GM18951 (cell line): ENCODE measurements around the gene DIPK1A.

Experiments used
- POLR2A ChIP-seq: IDR thresholded peaks from 4 replicates; pipeline ENCODE4 v1.6.1; 2011; ENCODE audit warnings: mild to moderate bottlenecking; ENCODE audit not compliant: insufficient read length, insufficient read depth; ENCODE audit errors: extremely low read depth
- in situ Hi-C: fragments of 300-500 bp; cut with MboI; formaldehyde crosslinking; loops from one replicate; pipeline ENCODE4 v1.12.0; 2022; ENCODE audit warnings: low sequenced_read_pairs, mixed read lengths, inconsistent platforms; ENCODE audit not compliant: unreplicated experiment

The DIPK1A gene

DNA sequence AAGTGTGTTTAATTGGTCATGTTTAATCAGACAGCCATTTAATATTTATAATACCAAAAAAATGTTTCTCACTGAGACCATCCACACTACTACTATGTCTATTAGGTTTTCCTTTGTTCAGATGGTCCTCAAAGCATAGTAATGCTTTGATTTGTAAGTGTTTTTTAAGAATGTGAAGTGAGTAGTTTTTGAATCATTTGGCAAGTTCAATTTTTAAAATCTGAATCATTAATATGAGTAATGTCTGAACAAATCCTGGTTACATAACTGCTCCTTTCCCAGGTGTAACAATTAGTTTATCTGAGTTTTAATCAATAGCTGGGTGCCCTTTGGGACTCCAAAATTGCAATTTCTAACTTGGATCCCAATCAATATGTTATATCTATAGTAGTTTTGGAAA, 152.9 kb downstream of the DIPK1A start:
- TF ChIP-seq POLR2A, result no peak
- in situ Hi-C loops, result no loop called here

DNA sequence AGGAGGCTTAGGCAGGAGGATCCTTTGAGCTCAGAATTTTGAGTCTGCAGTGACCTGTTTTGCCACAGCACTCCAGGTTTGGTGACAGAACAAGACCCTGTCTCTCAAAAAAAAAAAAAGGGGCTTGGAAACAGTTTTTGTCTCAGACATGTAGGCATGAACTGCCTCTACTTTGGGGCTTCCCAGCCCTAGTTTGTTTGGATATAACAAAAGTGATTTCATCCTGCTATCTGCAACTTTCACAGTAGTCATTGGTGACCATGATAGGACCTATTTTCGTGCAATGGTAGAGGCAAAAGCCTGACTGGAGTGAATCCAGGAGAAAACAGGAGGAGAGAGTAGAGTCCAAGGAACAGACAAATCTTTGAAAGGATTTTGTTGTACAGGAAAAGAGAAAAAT, 156.0 kb downstream of the DIPK1A start:
- in situ Hi-C loops, result no loop called here
- no peak for TF ChIP-seq POLR2A

DNA sequence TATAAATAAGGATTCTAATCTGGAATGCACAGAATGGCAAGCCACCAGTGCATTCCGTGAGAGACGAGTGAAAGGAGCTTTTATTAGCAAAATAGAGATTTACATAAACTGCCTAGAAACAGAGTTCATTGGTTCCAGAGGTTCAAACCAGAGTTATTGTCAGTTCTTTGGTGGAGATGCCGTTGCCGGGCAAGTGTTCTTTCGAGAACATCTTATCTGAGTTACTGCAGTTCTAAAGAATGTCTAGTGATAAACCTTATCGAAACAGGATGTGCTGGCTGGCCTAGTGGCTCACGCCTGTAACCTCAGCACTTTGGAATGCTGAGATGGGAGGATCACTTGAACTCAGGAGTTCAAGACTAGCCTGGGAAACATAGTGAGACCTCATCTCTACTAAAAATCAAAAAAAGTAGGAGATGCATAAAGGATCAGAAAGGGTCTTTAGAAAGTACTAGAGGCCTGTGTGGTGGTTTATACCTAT, 156.5 kb downstream of the DIPK1A start:
- in situ Hi-C loops, result no loop called here
- TF ChIP-seq POLR2A, result no peak

DNA sequence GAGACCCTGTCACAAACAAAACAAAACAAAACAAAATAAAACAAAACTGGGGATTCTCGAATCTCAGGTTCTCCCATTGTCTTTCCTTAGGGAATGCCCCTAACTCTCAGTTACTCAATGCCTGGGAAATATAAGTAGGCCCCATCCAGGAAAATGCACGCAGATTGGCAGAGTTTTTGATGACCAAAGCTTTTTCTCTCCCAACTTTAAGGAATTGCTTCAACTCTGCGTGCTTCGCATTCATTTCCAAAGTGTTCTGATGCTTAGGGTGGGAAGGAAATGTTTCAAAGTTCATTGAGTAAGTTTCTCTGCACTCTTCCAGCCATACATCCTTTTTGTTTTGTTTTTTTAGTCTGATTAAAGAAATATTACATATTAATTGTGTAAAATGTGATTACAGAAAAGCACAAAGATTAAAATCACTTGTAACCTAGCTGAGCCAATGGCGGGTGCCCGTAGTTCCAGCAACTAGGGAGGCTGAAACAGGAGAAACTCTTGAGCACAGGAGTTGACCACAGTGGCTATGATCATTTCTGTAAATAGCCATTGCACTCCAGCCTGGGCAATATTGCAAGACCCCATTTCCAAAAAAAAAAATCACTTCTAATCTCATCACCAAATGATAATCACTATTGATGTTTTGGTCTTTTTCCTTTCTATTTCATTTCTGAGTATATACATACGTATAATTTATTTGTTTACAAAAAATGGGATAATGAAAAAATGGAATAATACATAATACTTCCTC, 157.9 kb downstream of the DIPK1A start:
- no peak for TF ChIP-seq POLR2A
- in situ Hi-C loops, result no loop called here

DNA sequence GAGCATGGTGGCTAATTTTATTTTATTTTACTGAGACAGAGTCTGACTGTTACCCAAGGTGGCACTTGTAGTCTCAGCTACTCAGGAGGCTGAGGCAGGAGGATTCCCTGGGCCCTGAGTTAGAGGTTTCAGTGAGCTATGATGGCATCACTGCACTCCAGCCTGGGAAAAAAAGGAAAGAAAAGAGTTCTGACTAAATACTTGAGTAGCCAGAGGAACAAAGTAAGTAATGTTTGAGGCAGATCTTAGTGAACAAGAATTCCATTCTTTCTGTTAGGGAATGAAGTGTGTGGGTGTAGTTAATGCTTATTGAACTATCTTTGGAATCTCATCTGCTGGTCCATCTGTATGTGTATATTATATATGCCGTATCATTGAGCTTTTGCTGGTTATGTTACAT, 163.3 kb downstream of the DIPK1A start:
- in situ Hi-C loops, result no loop called here
- TF ChIP-seq POLR2A, result no peak

DNA sequence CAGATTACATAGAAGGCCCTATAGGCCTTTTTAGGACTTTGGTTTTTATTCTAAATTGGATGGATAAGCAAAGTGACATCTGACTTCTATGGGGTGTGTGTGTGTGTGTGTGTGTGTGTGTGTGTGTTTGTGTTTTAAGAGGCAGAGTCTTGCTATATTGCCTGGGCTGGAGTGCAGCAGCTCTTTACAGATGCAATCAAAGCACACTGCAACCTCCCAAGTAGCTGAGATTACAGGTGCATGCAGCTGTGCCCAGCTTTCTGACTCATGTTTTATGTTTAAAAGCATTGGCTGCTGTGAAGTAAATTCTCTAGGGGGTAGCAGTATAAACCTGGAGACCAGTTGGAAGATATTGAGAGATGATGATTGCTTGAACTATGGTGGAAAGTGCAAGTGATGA, 164.0 kb downstream of the DIPK1A start:
- no peak for TF ChIP-seq POLR2A

DNA sequence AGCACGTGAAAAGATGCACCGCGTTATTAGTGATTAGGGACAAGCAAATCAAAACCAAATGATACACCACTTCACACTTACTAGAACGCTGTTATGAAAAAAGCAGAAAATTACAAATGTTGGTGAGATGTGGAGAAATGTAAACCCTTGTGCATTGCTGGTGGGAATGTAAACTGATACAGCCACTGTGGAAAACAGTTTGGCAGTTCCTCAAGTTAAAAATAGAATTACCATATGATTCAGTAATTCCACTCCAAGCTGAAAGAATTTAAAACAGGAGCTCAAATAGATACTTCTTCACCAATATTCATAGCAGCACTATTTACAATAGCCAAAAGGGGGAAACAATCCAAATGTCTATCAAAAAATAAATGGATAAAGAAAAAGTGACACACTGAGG, 166.1 kb downstream of the DIPK1A start:
- in situ Hi-C loops, result no loop called here

More for the DNA sequence above, 164.0 kb downstream of the DIPK1A start:
- in situ Hi-C loops, result no loop called here

DNA sequence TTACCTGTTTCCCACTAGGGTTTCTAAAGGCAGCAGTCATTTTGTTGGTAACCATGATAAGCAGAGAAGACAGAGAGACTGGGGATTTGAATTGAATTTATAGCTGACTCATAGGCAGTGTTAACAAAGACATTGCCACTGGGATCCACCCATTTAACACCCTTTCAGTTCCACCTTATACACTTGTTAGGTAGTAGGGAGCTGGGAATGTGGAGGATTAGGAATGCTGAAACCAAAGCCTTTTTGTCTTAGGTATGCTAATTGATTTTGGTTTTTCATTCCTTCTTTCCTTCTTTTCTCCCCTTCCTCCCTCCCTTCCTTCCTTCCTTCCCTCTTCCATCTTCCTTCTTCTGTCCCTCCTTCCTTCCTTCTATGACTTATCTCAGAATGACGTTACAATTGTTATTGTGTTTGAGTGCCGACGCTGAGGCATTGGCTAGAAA, 168.9 kb downstream of the DIPK1A start:
- TF ChIP-seq POLR2A, result no peak
- in situ Hi-C loops, result no loop called here

More for the DNA sequence above, 166.1 kb downstream of the DIPK1A start:
- TF ChIP-seq POLR2A, result no peak
